Measurements from ENCODE around the gene SPATA20. TPM values are rescaled to one million over a fixed set of nuclear protein-coding genes. Genes with fewer than 3 reads are reported as not detected.

SPATA20 gene
- total and polyA plus RNA-seq, 7 experiments from 2014 or later = 3.7 to 19.4 (median 15.8) TPM

GRCh38 chr17:50568659-50569058 lies 21.7 kb downstream of the SPATA20 start:
- no peaks in the 10 kb centered on the region for H3K36me3 Mint-ChIP-seq
- intact Hi-C loops (cut with micrococcal nuclease) = no loop called here
- Histone ChIP-seq H3K9me3 (ENCODE audit: control insufficient read depth in 2 of 3, low read length in 3 of 3) (no peaks in the 10 kb centered on the region), H3K36me3 (ENCODE audit: control insufficient read depth in 2 of 3, insufficient read depth in 3 of 3, low read length in 3 of 3) (no peaks in the 10 kb centered on the region), H3K27me3 (ENCODE audit: control insufficient read depth in 2 of 2, insufficient read depth in 2 of 2, low read length in 2 of 2) (peaks cover 0 to 2% of the 10 kb centered on the region in 2 donors), H3K27ac (ENCODE audit: low read depth, low read length) (no peak overlapping the region), H3K4me1 (ENCODE audit: control insufficient read depth in 2 of 2, insufficient read depth in 2 of 2, low read length in 2 of 2) (no peaks in the 10 kb centered on the region), H3K4me3 (ENCODE audit: low read length) (no peak overlapping the region)
- ATAC-seq (no peak), DNase-seq (no peak)
- no peak overlapping the region for H3K4me3 Mint-ChIP-seq
- CTCF ChIA-PET = interaction anchor here (0.6 kb wide), 1 partner anchor 248 kb away, joined by 3 read pairs; no protein-coding TSS in a partner anchor
- H3K4me1 Mint-ChIP-seq = peaks cover 3 to 13% (median 6%) of the 10 kb centered on the region in 7 donors
- H3K9me3 Mint-ChIP-seq = no peaks in the 10 kb centered on the region
- peak overlapping the region in 1 of 9 donors; percentile 20 for H3K27ac Mint-ChIP-seq
- H3K27me3 Mint-ChIP-seq = peaks cover 41 to 47% (median 41%) of the 10 kb centered on the region in 5 donors
- POLR2A ChIA-PET = no interaction called here

GRCh38 chr17:50569592-50569991 lies 22.6 kb downstream of the SPATA20 start:
- Histone ChIP-seq H3K27ac (ENCODE audit: low read depth, low read length) (no peak overlapping the region), H3K9me3 (ENCODE audit: control insufficient read depth in 2 of 3, low read length in 3 of 3) (no peaks in the 10 kb centered on the region), H3K36me3 (ENCODE audit: control insufficient read depth in 2 of 3, insufficient read depth in 3 of 3, low read length in 3 of 3) (no peaks in the 10 kb centered on the region), H3K4me3 (ENCODE audit: low read length) (no peak overlapping the region), H3K27me3 (ENCODE audit: control insufficient read depth in 2 of 2, insufficient read depth in 2 of 2, low read length in 2 of 2) (peaks cover 0 to under 1% of the 10 kb centered on the region in 2 donors), H3K4me1 (ENCODE audit: control insufficient read depth in 2 of 2, insufficient read depth in 2 of 2, low read length in 2 of 2) (no peaks in the 10 kb centered on the region)
- Mint-ChIP-seq H3K36me3 (no peaks in the 10 kb centered on the region), H3K4me1 (peaks cover 0 to 13% (median 6%) of the 10 kb centered on the region in 7 donors), H3K4me3 (no peak overlapping the region), H3K27ac (no peak overlapping the region), H3K9me3 (no peaks in the 10 kb centered on the region), H3K27me3 (peaks cover 32 to 40% (median 36%) of the 10 kb centered on the region in 5 donors)
- POLR2A ChIA-PET = no interaction called here
- DNase-seq (no peak), ATAC-seq (no peak)
- intact Hi-C loops (cut with micrococcal nuclease) = no loop called here
- CTCF ChIA-PET = interaction anchor here (0.6 kb wide), 1 partner anchor 53 kb away, joined by 3 read pairs; no protein-coding TSS in a partner anchor

- ChIA-PET CTCF (interaction anchor here (0.6 kb wide), 1 partner anchor 53 kb away, joined by 3 read pairs; no protein-coding TSS in a partner anchor), POLR2A (no interaction called here)
- no peak for DNase-seq
- Mint-ChIP-seq H3K4me3 (no peak overlapping the region), H3K27me3 (peaks cover 28 to 36% (median 32%) of the 10 kb centered on the region in 5 donors), H3K27ac (no peak overlapping the region), H3K4me1 (peaks cover 0 to 10% (median 5%) of the 10 kb centered on the region in 7 donors), H3K9me3 (no peaks in the 10 kb centered on the region), H3K36me3 (no peaks in the 10 kb centered on the region)
- Histone ChIP-seq H3K36me3 (ENCODE audit: control insufficient read depth in 2 of 3, insufficient read depth in 3 of 3, low read length in 3 of 3) (no peaks in the 10 kb centered on the region), H3K27ac (ENCODE audit: low read depth, low read length) (no peak overlapping the region), H3K27me3 (ENCODE audit: control insufficient read depth in 2 of 2, insufficient read depth in 2 of 2, low read length in 2 of 2) (no peaks in the 10 kb centered on the region), H3K4me3 (ENCODE audit: low read length) (no peak overlapping the region), H3K4me1 (ENCODE audit: control insufficient read depth in 2 of 2, insufficient read depth in 2 of 2, low read length in 2 of 2) (no peaks in the 10 kb centered on the region), H3K9me3 (ENCODE audit: control insufficient read depth in 2 of 3, low read length in 3 of 3) (no peaks in the 10 kb centered on the region)
- no peak for ATAC-seq
- intact Hi-C loops (cut with micrococcal nuclease) = no loop called here
These were observed 23.1 kb downstream of the SPATA20 start for GRCh38 chr17:50570032-50570431.

GRCh38 chr17:50570528-50570927 lies 23.6 kb downstream of the SPATA20 start:
- no peaks in the 10 kb centered on the region for H3K36me3 ChIP-seq (ENCODE audit: control insufficient read depth in 2 of 3, insufficient read depth in 3 of 3, low read length in 3 of 3)
- intact Hi-C loops (cut with micrococcal nuclease) = no loop called here
- H3K4me3 ChIP-seq (ENCODE audit: low read length) = no peak overlapping the region
- no peaks in the 10 kb centered on the region for H3K9me3 ChIP-seq (ENCODE audit: control insufficient read depth in 2 of 3, low read length in 3 of 3)
- no peak overlapping the region for H3K4me3 Mint-ChIP-seq
- DNase-seq (no peak), ATAC-seq (no peak)
- no peak overlapping the region for H3K27ac ChIP-seq (ENCODE audit: low read depth, low read length)
- no peaks in the 10 kb centered on the region for H3K9me3 Mint-ChIP-seq
- POLR2A ChIA-PET = no interaction called here
- no peak overlapping the region for H3K27ac Mint-ChIP-seq
- CTCF ChIA-PET = no interaction called here
- H3K27me3 ChIP-seq (ENCODE audit: control insufficient read depth in 2 of 2, insufficient read depth in 2 of 2, low read length in 2 of 2) = no peaks in the 10 kb centered on the region
- peaks cover 24 to 32% (median 27%) of the 10 kb centered on the region in 5 donors for H3K27me3 Mint-ChIP-seq
- H3K4me1 ChIP-seq (ENCODE audit: control insufficient read depth in 2 of 2, insufficient read depth in 2 of 2, low read length in 2 of 2) = no peaks in the 10 kb centered on the region
- H3K36me3 Mint-ChIP-seq = no peaks in the 10 kb centered on the region
- H3K4me1 Mint-ChIP-seq = peaks cover 0 to 7% (median 4%) of the 10 kb centered on the region in 7 donors

- CTCF ChIA-PET = no interaction called here
- H3K27me3 Mint-ChIP-seq = peaks cover 12 to 22% (median 15%) of the 10 kb centered on the region in 5 donors
- no peaks in the 10 kb centered on the region for H3K9me3 Mint-ChIP-seq
- no peaks in the 10 kb centered on the region for H3K36me3 ChIP-seq (ENCODE audit: control insufficient read depth in 2 of 3, insufficient read depth in 3 of 3, low read length in 3 of 3)
- H3K36me3 Mint-ChIP-seq = no peaks in the 10 kb centered on the region
- no peaks in the 10 kb centered on the region for H3K4me1 ChIP-seq (ENCODE audit: control insufficient read depth in 2 of 2, insufficient read depth in 2 of 2, low read length in 2 of 2)
- H3K4me1 Mint-ChIP-seq = peaks cover 0 to 1% (median 0%) of the 10 kb centered on the region in 7 donors
- no peak overlapping the region for H3K27ac Mint-ChIP-seq
- no peak overlapping the region for H3K27ac ChIP-seq (ENCODE audit: low read depth, low read length)
- no peaks in the 10 kb centered on the region for H3K27me3 ChIP-seq (ENCODE audit: control insufficient read depth in 2 of 2, insufficient read depth in 2 of 2, low read length in 2 of 2)
- DNase-seq (no peak), ATAC-seq (no peak)
- no peak overlapping the region for H3K4me3 Mint-ChIP-seq
- POLR2A ChIA-PET = interaction anchor here (1.3 kb wide), 1 partner anchor 9 kb away, joined by 3 read pairs; no protein-coding TSS in a partner anchor
- no peak overlapping the region for H3K4me3 ChIP-seq (ENCODE audit: low read length)
- intact Hi-C loops (cut with micrococcal nuclease) = no loop called here
- no peaks in the 10 kb centered on the region for H3K9me3 ChIP-seq (ENCODE audit: control insufficient read depth in 2 of 3, low read length in 3 of 3)
These were observed 24.7 kb downstream of the SPATA20 start for GRCh38 chr17:50571681-50572080.

- ATAC-seq (no peak), DNase-seq (no peak)
- Mint-ChIP-seq H3K27ac (no peak overlapping the region), H3K27me3 (peaks cover 5 to 14% (median 10%) of the 10 kb centered on the region in 5 donors), H3K4me3 (no peak overlapping the region), H3K36me3 (no peaks in the 10 kb centered on the region), H3K4me1 (peaks cover 0 to 1% (median 0%) of the 10 kb centered on the region in 7 donors), H3K9me3 (no peaks in the 10 kb centered on the region)
- POLR2A ChIA-PET = no interaction called here
- intact Hi-C loops (cut with micrococcal nuclease) = no loop called here
- Histone ChIP-seq H3K36me3 (ENCODE audit: control insufficient read depth in 2 of 3, insufficient read depth in 3 of 3, low read length in 3 of 3) (no peaks in the 10 kb centered on the region), H3K27me3 (ENCODE audit: control insufficient read depth in 2 of 2, insufficient read depth in 2 of 2, low read length in 2 of 2) (no peaks in the 10 kb centered on the region), H3K4me3 (ENCODE audit: low read length) (no peak overlapping the region), H3K27ac (ENCODE audit: low read depth, low read length) (no peak overlapping the region), H3K9me3 (ENCODE audit: control insufficient read depth in 2 of 3, low read length in 3 of 3) (no peaks in the 10 kb centered on the region), H3K4me1 (ENCODE audit: control insufficient read depth in 2 of 2, insufficient read depth in 2 of 2, low read length in 2 of 2) (no peaks in the 10 kb centered on the region)
- CTCF ChIA-PET = no interaction called here
These were observed 25.6 kb downstream of the SPATA20 start for GRCh38 chr17:50572541-50572940.

- ChIA-PET CTCF (no interaction called here), POLR2A (no interaction called here)
- no peak overlapping the region for H3K4me3 ChIP-seq (ENCODE audit: low read length)
- H3K27me3 Mint-ChIP-seq = peaks cover 0 to 17% (median 5%) of the 10 kb centered on the region in 5 donors
- H3K27me3 ChIP-seq (ENCODE audit: control insufficient read depth in 2 of 2, insufficient read depth in 2 of 2, low read length in 2 of 2) = no peaks in the 10 kb centered on the region
- no peak overlapping the region for H3K27ac ChIP-seq (ENCODE audit: low read depth, low read length)
- no peaks in the 10 kb centered on the region for H3K4me1 ChIP-seq (ENCODE audit: control insufficient read depth in 2 of 2, insufficient read depth in 2 of 2, low read length in 2 of 2)
- DNase-seq (no peak), ATAC-seq (no peak)
- H3K36me3 Mint-ChIP-seq = no peaks in the 10 kb centered on the region
- no peaks in the 10 kb centered on the region for H3K9me3 ChIP-seq (ENCODE audit: control insufficient read depth in 2 of 3, low read length in 3 of 3)
- intact Hi-C loops (cut with micrococcal nuclease) = no loop called here
- peaks cover 0 to 2% (median 0%) of the 10 kb centered on the region in 11 donors for H3K9me3 Mint-ChIP-seq
- peak overlapping the region in 1 of 9 donors; percentile 12 for H3K27ac Mint-ChIP-seq
- no peaks in the 10 kb centered on the region for H3K36me3 ChIP-seq (ENCODE audit: control insufficient read depth in 2 of 3, insufficient read depth in 3 of 3, low read length in 3 of 3)
- peaks cover 0 to 4% (median 0%) of the 10 kb centered on the region in 7 donors for H3K4me1 Mint-ChIP-seq
- H3K4me3 Mint-ChIP-seq = no peak overlapping the region
These were observed 27.1 kb downstream of the SPATA20 start for GRCh38 chr17:50573866-50574611.
